GM19455 (cell line): Measurements from ENCODE around the gene PCNX3.

ENCODE experiments used
- ATAC-seq: cut with Tn5 transposase; IDR thresholded peaks from one replicate; pipeline ENCODE4 v1.9.1; 2021; ENCODE audit not compliant: unreplicated experiment

PCNX3 gene

GRCh38 chr11:65580031-65580692 is 35.4 kb upstream of the PCNX3 start:
- no peak for ATAC-seq

GRCh38 chr11:65580756-65581155 is 34.8 kb upstream of the PCNX3 start:
- ATAC-seq: no peak

GRCh38 chr11:65581928-65582327 is 33.6 kb upstream of the PCNX3 start:
- ATAC-seq: no peak

GRCh38 chr11:65583589-65583988 is 32.0 kb upstream of the PCNX3 start:
- ATAC-seq: no peak

GRCh38 chr11:65584106-65584505 is 31.5 kb upstream of the PCNX3 start:
- ATAC-seq: no peak

- no peak for ATAC-seq
Observed at GRCh38 chr11:65584723-65585171, 30.8 kb upstream of the PCNX3 start.

- no peak for ATAC-seq
Observed at GRCh38 chr11:65585396-65586246, 30.0 kb upstream of the PCNX3 start.

- ATAC-seq: no peak
Observed at GRCh38 chr11:65586247-65586630, 29.3 kb upstream of the PCNX3 start.

- no peak for ATAC-seq
Observed at GRCh38 chr11:65586676-65587075, 28.9 kb upstream of the PCNX3 start.

GRCh38 chr11:65588199-65589054 is 27.1 kb upstream of the PCNX3 start:
- ATAC-seq: peak; percentile 71

- ATAC-seq: no peak
Observed at GRCh38 chr11:65589444-65590239, 25.9 kb upstream of the PCNX3 start.

GRCh38 chr11:65590240-65590738 is 25.3 kb upstream of the PCNX3 start:
- ATAC-seq: no peak

- ATAC-seq: no peak
Observed at GRCh38 chr11:65591939-65592857, 23.4 kb upstream of the PCNX3 start.

- ATAC-seq: no peak
Observed at GRCh38 chr11:65592858-65593517, 22.6 kb upstream of the PCNX3 start.

- no peak for ATAC-seq
Observed at GRCh38 chr11:65593518-65594414, 21.8 kb upstream of the PCNX3 start.

- ATAC-seq: no peak
Observed at GRCh38 chr11:65595131-65595530, 20.4 kb upstream of the PCNX3 start.

- ATAC-seq: no peak
Observed at GRCh38 chr11:65595543-65596281, 19.9 kb upstream of the PCNX3 start, which contains the start of gene KCNK7. KCNK7 (minus strand) TSS chr11:65595800; CDS start chr11:65595772, 28 bp downstream.
